GM19452 (cell line): ENCODE measurements around the gene HOXC10.
A peak's percentile ranks its signal among the peaks of the same experiment; 100 is the strongest.

ENCODE experiments used
- ATAC-seq: cut with Tn5 transposase; IDR thresholded peaks from one replicate; pipeline ENCODE4 v1.9.1; 2021; ENCODE audit not compliant: unreplicated experiment

The HOXC10 gene

DNA sequence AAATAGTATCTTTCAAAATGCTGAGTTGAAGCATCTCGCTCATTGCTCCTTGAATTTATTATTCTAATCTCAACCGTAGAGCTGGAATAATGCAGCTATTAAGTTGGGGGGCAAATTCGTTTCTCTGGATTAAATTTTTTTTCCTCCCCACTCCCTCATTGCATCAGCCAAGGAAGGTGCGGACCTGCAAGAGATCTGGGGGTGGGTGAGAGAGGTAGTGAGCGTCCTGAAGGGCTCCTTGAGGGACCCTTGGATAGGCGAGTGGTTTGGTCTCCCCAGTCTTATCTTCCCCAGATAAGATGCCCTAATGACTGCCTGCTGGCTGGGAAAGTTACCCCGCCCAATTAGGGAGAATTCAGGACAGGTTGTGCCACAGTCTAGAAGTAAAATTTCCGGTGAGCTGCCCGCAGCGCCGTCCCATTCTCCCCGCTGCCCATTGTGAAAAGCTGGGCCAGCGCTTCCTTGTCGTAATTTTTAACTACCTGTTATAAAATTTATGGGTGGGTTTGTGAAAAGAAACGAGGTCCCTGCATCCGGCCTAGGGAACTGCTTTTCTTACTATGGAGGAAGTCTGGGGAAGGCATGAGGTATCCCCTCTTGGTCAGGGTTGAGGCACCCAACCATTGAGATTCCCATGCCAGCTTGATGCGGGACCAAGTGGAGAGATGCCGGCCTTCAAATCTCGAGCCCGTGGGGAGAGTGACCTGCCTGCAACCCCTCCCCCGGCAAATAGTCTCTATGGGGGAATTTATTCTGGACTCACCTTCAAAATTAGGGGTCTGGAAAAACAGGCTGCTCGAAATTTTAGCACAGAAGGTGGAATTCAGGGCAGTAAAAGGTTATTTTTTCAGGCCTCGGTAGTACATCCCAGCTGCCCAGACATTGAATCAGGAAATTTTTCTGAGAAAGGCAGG is 30.3 kb downstream of the HOXC10 start:
- ATAC-seq: no peak

DNA sequence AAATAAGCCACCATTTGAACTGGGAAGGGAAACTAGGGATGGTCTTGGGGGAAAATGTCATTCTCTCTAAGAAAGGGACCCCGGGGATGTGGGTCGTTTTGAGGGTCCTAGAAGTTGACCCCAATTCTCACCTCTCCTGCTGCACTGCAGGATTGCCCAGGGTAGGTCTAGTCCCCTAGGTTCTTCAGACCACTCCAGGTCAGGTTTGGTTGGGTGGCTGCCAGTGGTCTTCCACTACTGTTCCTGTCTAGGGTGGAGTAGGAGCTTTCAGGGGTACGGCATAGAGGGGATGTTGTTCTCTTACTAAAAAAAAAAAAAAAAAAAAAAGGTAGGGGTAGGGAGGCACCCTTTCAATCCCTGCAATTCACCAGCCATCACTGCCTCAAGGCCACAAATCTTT is 31.1 kb downstream of the HOXC10 start:
- ATAC-seq: no peak

DNA sequence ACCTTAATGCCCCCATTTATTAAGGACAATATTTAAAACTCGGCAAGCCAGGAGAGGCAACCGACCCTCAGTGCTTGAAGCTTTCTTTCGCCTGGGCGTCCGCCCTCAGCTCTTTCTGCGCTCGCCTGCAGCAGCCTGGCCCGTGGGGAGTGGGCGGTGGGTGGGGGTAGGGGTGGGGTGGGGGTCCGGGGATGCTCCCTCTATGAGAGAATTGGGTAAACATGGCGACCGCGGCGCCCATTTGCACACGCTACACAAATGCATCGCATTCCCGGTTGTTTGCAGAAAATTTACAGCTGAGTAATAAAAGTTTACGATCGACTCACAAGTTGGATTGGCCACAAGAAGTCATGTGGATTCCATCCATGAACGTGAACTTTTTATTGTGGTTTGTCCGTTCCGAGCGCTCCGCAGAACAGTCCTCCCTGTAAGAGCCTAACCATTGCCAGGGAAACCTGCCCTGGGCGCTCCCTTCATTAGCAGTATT is 31.6 kb downstream of the HOXC10 start:
- no peak for ATAC-seq

DNA sequence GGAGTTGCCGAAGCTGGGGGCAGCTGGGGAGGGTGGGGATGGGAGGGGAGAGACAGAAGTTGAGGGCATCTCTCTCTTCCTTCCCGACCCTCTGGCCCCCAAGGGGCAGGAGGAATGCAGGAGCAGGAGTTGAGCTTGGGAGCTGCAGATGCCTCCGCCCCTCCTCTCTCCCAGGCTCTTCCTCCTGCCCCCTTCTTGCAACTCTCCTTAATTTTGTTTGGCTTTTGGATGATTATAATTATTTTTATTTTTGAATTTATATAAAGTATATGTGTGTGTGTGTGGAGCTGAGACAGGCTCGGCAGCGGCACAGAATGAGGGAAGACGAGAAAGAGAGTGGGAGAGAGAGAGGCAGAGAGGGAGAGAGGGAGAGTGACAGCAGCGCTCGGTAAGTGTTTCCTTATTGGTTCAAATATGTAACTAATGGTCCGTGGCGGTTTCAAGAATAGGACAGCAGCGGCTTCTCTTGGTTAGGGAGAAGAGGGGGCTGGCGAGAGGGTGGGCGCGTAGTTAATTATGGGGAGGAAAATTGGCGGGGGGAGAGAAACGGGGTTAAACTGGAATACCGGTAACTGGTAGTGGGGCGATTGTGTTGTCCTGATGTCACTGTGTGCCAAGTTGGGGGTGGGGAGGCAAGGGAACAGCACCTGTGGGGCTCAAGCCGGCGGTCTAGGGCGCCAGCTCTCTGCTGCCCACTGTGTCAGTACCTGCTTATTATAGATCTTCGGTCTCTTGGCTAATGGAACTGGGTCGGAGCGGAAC is 32.3 kb downstream of the HOXC10 start:
- ATAC-seq: peak; percentile 18

DNA sequence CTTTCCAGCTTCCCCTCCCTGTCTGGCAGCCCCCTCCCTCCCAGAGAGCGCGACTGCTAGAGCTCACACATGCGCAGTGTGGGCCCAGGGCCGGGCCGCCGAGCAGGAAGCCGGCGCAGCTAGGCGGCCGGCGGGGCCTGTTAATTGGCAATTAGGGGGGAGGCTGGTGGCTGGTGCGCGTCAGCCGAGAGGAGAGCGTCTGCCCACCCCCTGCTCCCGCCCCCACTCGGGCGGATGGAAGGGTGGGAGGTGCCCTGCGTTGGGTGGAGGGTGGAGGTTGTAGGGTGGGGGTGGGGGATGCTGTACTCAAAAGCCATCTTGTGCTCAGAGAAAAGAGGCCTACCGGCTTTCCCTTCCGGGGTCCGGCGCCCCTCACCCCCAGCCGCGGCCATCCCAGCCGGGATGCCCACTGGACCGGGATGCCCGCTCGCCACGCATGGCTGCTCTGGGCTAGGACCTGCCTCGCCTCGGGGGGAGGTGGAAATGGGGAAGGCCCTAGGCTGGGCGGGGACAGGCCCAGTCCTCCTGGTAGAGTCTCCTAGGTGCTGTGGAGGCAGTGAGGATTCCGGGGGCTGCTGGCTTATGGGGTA is 33.0 kb downstream of the HOXC10 start:
- ATAC-seq: peak; percentile 80

DNA sequence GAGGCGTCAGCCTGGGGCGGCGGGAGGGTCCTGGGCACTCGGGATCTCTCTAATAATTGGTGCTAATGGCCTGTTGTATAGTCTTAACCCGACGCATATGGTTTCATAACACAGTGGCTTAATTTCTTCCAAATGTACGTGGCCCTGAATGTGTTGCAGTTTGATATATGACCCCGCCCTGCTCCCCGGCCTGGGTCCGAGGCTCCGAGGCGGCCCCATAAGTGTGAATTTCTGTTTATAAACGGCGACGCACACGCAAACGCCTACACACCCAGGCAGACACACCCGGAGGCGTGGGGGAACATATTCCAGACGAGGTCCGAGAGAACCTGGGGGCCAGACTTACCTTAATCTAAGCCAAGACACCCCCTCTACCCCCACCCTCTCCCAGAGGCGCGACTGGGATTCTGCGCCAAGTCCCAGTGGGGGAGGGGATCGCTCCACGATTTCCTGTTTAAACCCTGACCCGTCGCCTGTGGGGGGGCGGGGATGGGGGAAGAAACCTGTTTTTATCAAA is 33.6 kb downstream of the HOXC10 start:
- no peak for ATAC-seq

DNA sequence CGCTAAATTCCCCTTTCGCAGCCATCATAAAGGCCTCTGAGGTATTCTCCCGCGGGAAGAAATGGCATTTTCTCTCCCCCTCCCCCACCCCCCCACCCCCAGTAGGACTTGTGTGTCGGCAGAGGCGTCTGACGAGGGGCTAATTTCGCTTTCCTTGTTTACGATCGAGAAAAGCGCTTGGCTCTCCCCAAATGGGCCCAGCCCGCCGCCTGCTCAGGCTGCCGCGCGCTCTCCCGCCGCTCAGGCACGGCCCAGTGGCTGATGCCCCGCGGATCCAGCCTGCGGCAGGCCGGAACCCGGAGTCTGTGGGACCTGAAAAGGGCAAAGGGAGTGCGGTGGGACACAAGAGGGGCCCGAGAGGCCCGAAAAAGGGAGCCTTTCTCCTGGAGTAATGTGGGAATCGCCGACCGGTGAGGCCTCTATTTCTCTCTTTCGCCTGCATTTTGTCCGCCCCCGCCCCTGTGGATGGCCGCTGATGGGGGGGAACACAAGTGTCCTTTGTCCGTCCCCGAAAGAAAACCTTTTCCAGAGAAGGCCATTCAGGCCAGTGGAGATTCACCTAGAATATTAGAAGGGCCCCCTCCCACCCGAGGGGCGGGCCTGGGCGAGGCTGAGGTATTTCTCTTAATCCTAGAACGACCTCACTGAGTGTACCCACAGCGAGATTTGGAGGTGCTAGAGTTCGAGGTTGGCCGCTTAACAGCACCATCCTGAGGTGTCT is 34.3 kb downstream of the HOXC10 start:
- no peak for ATAC-seq

DNA sequence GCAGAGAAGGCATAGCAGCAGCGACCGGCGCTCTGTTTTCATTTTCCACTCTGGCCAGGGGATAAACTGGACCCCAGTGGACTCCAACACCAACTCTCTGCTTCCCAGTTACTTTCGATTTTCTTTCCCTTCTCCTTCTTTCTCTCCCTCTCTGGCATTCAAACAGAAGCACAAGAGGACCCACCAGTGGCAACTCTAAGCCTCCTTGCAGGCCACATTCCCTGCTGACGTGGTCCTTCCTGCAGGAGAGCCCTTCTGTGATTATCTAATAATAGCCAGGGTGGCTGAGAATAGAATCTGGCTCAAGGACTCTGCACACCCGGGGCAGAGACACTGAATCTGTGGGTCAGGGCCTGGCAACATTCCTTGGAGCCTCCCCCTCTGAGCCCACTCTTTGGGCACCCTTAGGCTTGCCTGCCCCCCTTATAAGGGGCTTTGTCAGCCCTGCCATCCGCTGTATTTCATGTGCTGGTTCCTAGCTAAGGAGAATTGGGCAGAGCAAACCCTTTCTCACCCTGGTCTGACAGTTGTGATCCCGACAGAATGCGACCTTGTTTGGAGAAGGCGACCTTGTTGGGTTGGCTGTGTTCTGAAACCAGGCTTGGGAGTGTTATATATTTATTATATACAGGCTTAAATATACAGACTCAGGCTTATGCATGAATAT is 35.1 kb downstream of the HOXC10 start:
- ATAC-seq: no peak

DNA sequence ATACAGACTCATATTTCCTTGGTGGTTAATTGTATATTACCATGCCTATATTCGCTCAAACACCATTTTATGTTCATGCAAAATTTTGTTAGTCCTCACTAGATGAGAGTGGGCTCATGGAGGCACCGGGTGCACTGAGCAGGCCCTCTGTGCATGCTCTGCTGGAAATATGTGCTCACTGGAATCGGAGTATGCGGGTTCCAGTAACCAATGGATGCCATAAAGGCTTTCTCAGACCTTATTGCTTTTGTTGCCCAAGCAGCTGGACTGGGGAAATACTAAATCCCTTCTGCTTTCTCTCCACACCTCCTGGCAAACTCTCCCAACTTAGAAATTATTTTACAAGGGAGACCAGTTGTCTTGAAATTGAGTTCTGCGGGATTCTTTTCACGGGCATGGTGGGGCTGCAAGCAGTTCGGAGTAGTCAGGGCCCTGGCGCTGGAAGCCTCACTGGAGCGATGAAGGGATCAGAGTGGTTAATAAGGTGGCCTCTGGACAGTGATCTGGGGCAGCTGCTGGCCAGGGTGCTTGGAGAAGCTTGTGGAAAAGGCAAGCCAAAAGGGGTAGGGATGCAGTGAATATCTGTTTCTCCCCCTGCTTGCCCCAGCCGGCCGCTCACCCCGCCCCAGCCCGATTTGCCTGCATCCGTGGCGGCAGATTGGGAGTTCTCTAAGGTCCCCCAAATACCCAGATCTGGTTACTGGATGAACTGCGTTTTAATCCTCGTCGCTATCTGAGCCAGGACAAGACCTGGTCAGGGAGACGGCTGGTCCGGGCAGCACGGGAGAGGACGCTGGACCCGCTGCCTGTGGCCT is 35.9 kb downstream of the HOXC10 start:
- ATAC-seq: no peak

DNA sequence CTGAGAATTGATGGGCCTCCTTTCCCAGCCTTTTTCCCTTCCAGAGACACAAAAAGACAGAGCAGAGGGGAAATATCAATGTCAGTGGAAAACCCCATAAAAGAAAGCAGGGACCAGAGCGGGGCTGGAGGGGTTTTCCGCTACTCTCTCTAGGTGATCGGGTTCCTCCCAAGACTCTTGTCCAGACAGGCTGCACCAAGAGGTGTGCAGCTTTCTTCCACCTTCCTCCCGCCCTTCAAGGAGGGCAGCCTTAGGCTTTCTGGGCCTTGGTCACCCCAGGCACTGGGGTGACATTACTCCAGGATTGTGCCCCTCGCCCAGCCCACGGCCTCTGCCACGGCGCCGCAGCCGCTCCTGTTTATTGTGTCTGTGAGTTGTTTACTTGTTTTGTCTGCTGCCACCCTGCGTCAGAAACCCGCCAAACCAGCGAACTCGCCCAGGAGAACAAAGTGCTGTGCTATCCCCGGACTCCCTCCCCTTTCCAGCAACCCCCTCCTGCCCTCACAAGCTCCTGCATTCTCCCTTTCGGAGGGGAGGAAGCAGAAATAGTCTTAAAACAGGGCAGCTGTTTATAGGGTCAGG is 36.6 kb downstream of the HOXC10 start:
- ATAC-seq: no peak

DNA sequence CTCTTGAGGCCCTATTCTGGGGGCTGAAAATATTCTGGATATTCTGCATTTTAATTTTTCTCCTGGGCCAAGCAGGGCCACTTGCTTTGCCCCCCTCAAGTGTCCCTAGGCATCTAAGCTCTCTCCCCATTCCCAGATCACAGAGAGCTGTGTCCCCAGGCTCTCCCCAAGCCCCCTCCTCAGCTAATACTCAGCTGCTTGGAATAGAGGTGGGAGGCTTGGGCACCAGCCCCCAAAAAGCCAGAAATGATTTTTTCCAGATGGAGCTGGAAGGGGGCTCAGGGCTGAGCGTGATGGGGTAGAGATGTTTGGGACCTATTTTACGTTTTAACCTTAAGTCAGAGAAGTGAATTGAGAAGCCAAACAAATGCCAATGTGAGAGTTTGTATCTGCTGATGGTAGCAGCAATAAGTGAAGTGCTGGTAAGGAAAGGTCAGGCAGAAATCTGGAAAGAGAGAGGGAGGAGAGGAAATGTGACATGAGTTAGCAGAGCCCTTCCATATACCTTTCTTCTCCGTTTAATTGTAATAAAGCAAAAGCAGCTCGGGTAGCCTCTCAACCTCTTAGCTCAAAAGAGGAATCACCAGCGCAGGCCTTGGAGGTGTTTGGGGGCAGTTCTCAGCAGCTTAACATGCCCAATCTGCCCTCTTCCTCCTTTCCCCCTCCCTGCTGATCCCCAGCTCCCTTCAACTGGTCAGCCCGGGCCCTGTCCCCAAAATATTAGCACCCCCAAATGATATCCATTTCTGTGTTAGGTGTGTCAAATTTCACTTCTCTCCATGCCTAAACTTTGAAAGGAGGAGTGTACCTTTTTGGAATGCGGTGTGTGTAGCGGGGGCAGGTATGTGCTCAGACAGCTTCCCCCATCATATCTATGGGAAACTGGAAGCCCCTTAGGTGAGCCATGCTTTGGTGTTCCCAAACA is 38.3 kb downstream of the HOXC10 start:
- ATAC-seq: no peak

DNA sequence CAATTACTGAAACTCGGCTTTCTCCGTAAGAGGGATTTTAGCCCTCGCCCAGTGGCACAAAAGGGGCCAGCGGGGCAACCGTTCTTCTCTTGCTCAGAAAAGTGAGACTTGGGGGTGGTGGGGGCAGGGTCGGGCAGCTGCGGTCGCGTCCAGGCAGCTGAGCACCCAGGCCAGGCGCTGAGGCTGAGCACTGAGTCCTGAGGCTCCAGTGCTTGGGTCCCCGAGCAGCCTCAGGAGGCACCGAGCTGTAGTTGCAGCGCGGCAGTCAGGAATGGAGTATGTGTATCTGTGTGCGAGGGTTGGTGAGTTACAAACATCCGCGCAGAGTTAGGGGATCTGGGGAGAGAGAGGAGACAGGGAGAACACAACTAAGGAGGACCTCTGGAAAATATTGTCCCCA is 39.2 kb downstream of the HOXC10 start:
- ATAC-seq: no peak

DNA sequence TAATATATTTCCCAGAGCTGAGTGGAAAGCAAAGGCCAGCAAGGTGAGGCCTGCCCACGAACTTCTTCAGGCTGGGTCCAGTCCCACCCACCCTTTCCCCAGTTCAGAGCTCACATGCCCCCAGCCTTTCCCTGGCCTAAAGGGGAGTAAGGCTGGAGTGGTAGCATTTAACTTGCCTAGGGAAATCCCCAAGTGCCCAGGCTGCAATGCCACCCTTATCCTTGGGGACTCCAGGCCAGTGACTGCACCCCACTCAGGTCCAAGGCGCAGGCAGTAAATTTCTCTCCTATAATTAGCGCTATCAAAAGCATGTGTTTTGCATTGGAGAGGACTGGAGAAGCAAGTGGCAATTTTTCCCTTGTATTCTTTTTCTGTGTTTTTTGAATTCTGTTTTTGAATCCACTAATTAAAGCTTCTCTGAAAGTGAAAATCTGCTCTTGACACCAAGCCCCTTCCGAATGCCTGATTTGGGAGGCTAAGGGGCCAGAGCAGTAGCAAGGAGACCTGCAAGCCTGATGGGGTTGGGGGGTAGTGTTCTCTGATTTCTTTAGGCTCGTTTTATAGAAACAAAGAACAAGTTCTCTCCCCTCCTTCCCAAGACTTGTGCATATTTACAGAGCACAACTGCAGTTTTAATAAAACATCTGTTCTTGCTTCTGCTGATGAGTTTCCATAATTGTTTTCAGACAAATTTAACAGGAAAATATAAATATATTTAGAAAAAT is 39.8 kb downstream of the HOXC10 start:
- ATAC-seq: no peak

DNA sequence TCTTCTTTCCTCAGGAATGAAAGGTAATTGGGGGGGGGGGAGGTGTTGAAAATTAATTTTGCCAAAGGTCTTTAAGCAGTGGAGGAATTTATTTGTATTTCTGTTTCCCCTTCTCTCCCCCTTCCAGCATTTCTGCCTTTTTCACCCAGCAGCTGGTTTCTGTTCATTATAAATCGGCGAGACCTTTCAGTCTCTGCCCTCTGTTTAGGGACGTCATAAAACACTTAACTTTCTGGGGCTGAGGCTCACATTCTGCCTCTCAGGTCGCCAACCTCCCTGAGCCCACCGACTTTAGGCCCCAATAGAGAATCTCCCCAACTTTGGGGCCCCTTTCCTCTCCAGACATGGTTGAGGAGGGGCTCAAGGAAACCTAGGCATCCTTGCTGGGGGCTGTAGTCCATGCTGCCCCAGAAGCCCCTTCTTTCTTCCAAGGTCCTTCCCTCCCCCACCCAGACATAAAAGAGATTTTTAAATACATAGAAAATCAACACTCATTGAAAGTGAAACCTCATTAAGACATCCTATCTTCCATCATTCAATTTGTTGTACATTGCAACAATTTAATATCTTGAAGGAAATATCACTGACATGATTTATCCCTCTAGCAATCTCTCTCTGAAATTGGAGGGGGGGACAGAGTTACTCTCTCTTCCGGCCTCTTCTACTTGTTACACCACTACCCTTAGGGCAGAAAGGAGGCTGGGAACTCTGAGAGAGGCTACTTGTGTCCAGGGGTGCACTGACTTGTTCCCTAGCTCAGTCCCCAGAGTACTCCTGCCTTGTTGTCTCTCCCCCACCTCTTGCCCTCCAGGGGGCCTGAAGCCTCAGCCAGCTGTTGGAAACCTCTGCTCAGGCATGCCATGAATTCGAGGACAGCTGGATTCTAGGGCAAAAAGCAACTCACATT is 40.8 kb downstream of the HOXC10 start:
- ATAC-seq: no peak

DNA sequence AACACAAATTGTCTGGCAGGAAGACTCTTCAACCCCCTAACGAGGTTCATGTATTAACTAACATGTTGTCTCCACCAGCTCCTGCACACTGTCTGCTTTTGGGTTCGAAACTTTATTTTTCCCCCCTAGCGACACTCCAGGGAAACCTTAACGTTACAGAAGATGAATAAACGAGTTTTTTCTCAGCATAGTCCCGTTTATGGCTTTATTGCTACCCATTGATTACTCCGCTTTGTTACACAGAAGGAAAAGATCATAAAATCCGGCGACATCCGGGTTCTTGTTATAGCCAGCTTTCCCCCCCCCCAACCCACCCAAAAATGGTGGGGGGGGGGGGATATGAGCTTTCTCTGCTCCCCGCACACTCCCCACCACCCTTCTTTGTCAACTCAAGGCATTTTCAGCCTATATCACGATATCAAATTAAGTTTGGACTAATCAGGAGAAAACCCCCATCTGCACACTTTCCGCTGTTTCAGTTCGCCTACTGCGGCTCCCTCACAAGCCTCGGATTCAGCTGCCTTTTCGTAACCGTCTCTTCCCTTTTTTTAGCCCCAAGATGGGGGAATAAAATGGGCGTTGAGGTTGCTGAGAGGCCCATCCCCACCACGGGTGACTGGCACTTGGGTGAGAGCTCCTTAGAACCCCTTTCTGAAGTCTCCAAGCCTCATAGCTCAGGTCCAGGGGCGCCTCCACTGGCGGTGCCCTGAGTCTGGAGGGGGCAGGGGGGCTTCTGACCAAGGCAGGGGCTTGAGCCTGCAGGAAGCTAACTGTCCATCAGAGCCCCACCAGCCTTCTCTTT is 41.9 kb downstream of the HOXC10 start:
- ATAC-seq: no peak

DNA sequence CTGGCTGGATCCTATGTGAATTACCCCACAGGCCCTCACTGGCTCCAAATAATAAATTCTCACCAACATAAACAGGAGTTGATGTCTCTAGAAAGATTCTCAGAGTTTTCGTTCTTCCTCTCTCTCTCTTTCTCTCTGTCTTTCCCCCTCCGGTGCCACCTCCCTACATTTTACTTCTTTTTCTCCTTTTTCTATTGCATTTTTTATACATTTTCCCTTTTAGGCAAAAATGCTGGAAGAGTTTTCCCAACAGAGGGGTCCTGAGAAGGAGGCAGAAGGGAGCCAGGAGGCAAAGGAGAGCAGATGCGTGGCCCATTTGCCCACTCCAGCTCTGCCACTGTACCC is 42.5 kb downstream of the HOXC10 start:
- no peak for ATAC-seq
